ENCODE results near the gene TMEM37. TPM values are rescaled to one million over a fixed set of nuclear protein-coding genes. Genes with fewer than 3 reads are reported as not detected.

The TMEM37 gene
- total and polyA plus RNA-seq, 2 of the 13 experiments (the other 11 are each of a cell fraction or from before 2014, with no cell fraction given), result 37.7 to 115 TPM

DNA sequence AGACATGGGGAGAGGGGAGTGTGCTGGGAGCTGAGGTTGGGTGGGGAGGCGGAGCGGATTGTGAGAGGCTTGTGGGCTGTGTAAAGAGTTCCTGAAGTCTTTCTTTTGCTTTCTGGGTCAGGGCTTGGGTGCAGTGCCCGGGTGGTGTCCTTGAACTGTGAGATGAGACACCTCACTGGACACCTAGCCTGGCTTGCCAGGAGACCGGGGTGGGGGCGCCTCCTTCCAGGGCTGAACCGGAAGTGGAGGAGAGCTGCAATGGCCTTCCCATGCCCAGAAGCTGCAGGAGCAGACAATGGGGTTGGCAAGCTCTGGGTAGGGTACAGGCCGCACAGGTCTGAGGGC is 4.3 kb downstream of the TMEM37 start (continued):
- TF ChIP-seq, protein P1, sequence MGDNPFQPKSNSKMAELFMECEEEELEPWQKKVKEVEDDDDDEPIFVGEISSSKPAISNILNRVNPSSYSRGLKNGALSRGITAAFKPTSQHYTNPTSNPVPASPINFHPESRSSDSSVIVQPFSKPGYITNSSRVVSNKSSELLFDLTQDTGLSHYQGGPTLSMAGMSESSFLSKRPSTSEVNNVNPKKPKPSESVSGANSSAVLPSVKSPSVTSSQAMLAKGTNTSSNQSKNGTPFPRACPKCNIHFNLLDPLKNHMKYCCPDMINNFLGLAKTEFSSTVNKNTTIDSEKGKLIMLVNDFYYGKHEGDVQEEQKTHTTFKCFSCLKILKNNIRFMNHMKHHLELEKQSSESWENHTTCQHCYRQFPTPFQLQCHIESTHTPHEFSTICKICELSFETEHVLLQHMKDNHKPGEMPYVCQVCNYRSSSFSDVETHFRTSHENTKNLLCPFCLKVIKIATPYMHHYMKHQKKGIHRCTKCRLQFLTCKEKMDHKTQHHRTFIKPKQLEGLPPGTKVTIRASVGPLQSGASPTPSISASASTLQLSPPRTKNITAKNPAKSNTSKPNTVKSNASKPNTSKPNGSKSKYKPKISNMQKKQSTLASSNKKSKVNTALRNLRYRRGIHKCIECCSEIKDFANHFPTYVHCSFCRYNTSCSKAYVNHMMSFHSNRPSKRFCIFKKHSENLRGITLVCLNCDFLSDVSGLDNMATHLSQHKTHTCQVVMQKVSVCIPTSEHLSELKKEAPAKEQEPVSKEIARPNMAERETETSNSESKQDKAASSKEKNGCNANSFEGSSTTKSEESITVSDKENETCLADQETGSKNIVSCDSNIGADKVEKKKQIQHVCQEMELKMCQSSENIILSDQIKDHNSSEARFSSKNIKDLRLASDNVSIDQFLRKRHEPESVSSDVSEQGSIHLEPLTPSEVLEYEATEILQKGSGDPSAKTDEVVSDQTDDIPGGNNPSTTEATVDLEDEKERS (CRISPR knock-in tag; IDR thresholded peaks at IDR 0.05), result peak; percentile 22; the same call in 1 of the 2 replicates
- TF ChIP-seq ZNF432 (CRISPR knock-in tag; IDR thresholded peaks at IDR 0.05; ENCODE audit: borderline replicate concordance) (no peak), SRSF1 (optimal IDR thresholded peaks at IDR 0.05; ENCODE audit: low read depth, low read length) (peak; percentile 43), RARA (CRISPR knock-in tag; IDR thresholded peaks at IDR 0.05) (peak; percentile 87), SOX5 (CRISPR knock-in tag; IDR thresholded peaks at IDR 0.05; ENCODE audit: borderline replicate concordance) (peak; percentile 40; the same call in 1 of the 2 replicates), SMAD1 (CRISPR knock-in tag; IDR thresholded peaks at IDR 0.05; ENCODE audit: borderline replicate concordance, low read depth) (no peak), FOSL2 (CRISPR knock-in tag; IDR thresholded peaks at IDR 0.05) (peak; percentile 34; the same call in 1 of the 2 replicates), MTA1 (CRISPR knock-in tag; IDR thresholded peaks at IDR 0.05; ENCODE audit: borderline replicate concordance) (peak; percentile 50), GABPA (IDR thresholded peaks at IDR 0.05; ENCODE audit: low read depth, low read length) (no peak), GABPA (CRISPR knock-in tag; IDR thresholded peaks at IDR 0.05; ENCODE audit: low read depth) (peak; percentile 82), MEIS2 (CRISPR knock-in tag; IDR thresholded peaks at IDR 0.05) (no peak), YEATS2 (CRISPR knock-in tag; IDR thresholded peaks at IDR 0.05; ENCODE audit: borderline replicate concordance) (no peak), AKAP8 (CRISPR knock-in tag; IDR thresholded peaks at IDR 0.05) (no peak), HNF4A (CRISPR knock-in tag; IDR thresholded peaks at IDR 0.05) (peak; percentile 53), RFX1 (IDR thresholded peaks at IDR 0.05) (no peak), HNRNPK (IDR thresholded peaks at IDR 0.05; ENCODE audit: low read depth, low read length, poor library complexity, severe bottlenecking) (no peak), CCDC6 (CRISPR knock-in tag; IDR thresholded peaks at IDR 0.05) (no peak), ZBTB38 (CRISPR knock-in tag; IDR thresholded peaks at IDR 0.05) (no peak), PPARG (CRISPR knock-in tag; conservative IDR thresholded peaks at IDR 0.05) (peak; percentile 25; the same call in 1 of the 2 replicates)
- TF ChIP-seq, protein P2, sequence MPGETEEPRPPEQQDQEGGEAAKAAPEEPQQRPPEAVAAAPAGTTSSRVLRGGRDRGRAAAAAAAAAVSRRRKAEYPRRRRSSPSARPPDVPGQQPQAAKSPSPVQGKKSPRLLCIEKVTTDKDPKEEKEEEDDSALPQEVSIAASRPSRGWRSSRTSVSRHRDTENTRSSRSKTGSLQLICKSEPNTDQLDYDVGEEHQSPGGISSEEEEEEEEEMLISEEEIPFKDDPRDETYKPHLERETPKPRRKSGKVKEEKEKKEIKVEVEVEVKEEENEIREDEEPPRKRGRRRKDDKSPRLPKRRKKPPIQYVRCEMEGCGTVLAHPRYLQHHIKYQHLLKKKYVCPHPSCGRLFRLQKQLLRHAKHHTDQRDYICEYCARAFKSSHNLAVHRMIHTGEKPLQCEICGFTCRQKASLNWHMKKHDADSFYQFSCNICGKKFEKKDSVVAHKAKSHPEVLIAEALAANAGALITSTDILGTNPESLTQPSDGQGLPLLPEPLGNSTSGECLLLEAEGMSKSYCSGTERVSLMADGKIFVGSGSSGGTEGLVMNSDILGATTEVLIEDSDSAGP (CRISPR knock-in tag; IDR thresholded peaks at IDR 0.05; ENCODE audit: borderline replicate concordance), result peak; percentile 71; the same call in 1 of the 2 replicates
- TF ChIP-seq, protein P3, sequence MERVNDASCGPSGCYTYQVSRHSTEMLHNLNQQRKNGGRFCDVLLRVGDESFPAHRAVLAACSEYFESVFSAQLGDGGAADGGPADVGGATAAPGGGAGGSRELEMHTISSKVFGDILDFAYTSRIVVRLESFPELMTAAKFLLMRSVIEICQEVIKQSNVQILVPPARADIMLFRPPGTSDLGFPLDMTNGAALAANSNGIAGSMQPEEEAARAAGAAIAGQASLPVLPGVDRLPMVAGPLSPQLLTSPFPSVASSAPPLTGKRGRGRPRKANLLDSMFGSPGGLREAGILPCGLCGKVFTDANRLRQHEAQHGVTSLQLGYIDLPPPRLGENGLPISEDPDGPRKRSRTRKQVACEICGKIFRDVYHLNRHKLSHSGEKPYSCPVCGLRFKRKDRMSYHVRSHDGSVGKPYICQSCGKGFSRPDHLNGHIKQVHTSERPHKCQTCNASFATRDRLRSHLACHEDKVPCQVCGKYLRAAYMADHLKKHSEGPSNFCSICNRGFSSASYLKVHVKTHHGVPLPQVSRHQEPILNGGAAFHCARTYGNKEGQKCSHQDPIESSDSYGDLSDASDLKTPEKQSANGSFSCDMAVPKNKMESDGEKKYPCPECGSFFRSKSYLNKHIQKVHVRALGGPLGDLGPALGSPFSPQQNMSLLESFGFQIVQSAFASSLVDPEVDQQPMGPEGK (CRISPR knock-in tag; IDR thresholded peaks at IDR 0.05), result peak; percentile 67; the same call in 1 of the 2 replicates

Measured in HepG2 (cell line).